GM12874 (cell line): Measurements from ENCODE around the gene KDM4D.

Experiments
- CTCF ChIP-seq: IDR thresholded peaks from 2 replicates; pipeline ENCODE4 v1.5.1; 2011; ENCODE audit warnings: low read depth, mild to moderate bottlenecking, control low read depth, low read length, moderate library complexity; ENCODE audit not compliant: insufficient read depth

KDM4D gene

GRCh38 chr11:94975599-94975998 lies 2.1 kb downstream of the KDM4D start:
- no peak for TF ChIP-seq CTCF

DNA sequence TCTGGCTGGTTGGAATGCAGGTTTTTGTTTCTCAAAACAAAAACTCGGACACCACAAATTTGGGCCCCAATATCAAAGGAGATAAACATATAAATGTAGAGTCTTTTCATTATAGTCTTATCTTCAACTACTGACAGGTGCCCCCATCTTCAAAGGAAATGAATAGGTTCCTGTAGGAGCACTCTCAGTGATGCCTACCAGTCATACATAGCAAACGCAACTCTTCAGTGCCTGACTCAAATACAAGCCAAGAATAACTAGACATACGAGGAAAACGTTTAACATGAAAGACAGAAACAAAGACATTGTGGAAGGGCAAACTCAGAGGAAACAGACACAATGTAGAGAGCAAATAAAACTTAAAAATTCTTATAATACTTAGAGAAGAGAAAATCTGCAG lies 13.9 kb downstream of the KDM4D start:
- no peak for TF ChIP-seq CTCF

DNA sequence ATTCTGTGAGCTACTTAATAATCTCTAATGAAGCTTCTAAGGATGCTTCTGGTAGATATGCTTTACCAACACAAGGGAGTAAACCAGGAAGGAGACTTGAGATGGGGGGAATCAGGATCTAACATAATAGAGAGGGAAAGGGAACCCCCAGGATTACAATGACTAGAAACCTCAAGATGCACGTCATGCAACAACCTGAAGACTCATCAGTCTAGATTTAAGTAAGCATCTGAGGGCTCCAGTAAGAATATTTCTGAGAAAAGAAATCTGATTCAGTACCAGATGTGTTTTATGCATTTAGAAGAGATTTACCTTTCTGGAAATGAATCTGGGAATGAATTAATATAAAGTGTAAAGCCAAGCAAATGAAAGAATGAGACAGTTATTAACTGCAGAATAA lies 15.2 kb downstream of the KDM4D start:
- no peak for TF ChIP-seq CTCF

GRCh38 chr11:94993400-94993943 lies 20.0 kb downstream of the KDM4D start:
- no peak for TF ChIP-seq CTCF

DNA sequence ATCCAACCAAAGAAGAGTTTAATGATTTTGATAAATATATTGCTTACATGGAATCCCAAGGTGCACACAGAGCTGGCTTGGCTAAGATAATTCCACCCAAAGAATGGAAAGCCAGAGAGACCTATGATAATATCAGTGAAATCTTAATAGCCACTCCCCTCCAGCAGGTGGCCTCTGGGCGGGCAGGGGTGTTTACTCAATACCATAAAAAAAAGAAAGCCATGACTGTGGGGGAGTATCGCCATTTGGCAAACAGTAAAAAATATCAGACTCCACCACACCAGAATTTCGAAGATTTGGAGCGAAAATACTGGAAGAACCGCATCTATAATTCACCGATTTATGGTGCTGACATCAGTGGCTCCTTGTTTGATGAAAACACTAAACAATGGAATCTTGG lies 23.9 kb downstream of the KDM4D start:
- TF ChIP-seq CTCF, result peak; percentile 13; the same call in 1 of the 2 replicates

- no peak for TF ChIP-seq CTCF
Measured at GRCh38 chr11:94998285-94998684, 24.8 kb downstream of the KDM4D start.

DNA sequence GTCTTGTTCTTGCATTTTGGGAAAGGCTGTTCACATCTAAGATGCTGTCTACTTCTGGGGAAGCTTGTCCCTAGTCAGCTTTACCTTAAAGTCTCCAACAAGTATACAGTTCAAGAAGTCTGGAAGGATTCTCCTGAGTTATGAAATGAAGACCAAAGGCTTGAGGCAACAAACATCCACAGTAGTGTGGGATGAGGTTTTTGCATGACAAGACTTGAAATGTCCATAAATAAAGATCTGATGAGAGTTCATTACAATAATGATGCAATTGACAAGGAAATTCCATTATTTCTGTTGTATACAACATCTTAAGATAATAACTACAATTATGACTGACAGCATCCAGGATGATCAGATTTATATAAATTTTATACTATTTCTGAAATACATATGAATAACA lies 30.2 kb downstream of the KDM4D start:
- TF ChIP-seq CTCF, result no peak

- no peak for TF ChIP-seq CTCF
Measured at GRCh38 chr11:95005642-95006041, 32.1 kb downstream of the KDM4D start.
